GM12864 (cell line): ENCODE results near the gene TBX2.

Source experiments
- DNase-seq: peaks from one replicate; pipeline ENCODE4 v3.0.0-alpha.2; 2011; ENCODE audit warnings: low read depth
- H3K4me3 ChIP-seq: 2 replicates; pipeline ENCODE4 v1.5.1; 2011; ENCODE audit warnings: mild to moderate bottlenecking, low read depth, low read length, control low read depth
- TF ChIP-seq, protein P1 (sequence below): IDR thresholded peaks from 2 replicates; pipeline ENCODE4 v1.5.1; 2011; ENCODE audit warnings: low read depth, mild to moderate bottlenecking, moderate library complexity, low read length, control low read depth, inconsistent platforms; ENCODE audit errors: missing control alignments

Gene TBX2

DNA sequence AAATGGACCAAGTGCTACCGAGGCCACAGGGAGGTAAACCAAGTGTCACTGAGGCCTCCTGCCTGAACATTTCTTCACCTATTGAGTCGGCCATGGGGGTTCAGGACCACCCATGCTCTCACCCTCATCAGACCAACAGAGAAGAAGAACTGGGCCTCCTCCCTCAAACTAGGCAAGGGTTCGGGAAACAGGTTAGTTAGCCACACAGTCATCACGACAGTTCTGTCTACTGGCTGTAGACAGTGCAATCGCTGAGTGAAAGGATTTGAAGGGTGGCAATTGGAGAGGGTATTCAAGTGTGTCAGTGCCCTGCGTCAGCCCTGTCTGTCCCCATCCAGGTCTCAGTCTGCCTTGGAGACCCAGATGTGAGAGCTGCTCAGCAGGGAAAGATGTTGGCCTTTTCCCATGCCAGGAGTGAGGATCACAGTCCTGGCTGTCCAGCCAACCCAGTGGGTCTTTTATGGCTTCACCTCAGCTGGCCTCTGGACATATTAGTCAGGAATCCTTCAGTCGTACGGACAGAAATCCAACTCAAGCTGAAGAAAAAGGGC is 19.9 kb downstream of the TBX2 start:
- no peak for DNase-seq
- H3K4me3 ChIP-seq: no peak overlapping the region
- TF ChIP-seq, protein P1, sequence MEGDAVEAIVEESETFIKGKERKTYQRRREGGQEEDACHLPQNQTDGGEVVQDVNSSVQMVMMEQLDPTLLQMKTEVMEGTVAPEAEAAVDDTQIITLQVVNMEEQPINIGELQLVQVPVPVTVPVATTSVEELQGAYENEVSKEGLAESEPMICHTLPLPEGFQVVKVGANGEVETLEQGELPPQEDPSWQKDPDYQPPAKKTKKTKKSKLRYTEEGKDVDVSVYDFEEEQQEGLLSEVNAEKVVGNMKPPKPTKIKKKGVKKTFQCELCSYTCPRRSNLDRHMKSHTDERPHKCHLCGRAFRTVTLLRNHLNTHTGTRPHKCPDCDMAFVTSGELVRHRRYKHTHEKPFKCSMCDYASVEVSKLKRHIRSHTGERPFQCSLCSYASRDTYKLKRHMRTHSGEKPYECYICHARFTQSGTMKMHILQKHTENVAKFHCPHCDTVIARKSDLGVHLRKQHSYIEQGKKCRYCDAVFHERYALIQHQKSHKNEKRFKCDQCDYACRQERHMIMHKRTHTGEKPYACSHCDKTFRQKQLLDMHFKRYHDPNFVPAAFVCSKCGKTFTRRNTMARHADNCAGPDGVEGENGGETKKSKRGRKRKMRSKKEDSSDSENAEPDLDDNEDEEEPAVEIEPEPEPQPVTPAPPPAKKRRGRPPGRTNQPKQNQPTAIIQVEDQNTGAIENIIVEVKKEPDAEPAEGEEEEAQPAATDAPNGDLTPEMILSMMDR: no peak

DNA sequence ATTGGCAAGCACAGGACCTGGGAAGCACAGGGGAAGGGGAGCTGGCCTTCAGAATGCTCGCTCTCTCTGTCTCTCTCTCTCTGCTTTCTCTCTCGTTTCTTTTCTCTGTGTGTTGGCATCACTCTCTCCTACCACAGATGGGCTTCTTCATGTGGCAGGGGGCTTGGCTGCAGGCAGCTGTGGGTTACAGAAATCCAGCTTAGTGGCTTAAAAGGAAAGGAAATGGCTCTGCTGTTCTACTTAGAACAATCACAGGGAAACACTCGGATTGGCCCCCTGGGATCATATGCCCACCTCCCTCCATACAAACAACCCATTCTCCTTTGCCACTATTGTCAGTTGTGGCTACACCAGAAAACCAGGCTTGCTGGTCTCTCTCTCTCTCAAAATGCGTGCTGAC is 20.4 kb downstream of the TBX2 start:
- DNase-seq: no peak

DNA sequence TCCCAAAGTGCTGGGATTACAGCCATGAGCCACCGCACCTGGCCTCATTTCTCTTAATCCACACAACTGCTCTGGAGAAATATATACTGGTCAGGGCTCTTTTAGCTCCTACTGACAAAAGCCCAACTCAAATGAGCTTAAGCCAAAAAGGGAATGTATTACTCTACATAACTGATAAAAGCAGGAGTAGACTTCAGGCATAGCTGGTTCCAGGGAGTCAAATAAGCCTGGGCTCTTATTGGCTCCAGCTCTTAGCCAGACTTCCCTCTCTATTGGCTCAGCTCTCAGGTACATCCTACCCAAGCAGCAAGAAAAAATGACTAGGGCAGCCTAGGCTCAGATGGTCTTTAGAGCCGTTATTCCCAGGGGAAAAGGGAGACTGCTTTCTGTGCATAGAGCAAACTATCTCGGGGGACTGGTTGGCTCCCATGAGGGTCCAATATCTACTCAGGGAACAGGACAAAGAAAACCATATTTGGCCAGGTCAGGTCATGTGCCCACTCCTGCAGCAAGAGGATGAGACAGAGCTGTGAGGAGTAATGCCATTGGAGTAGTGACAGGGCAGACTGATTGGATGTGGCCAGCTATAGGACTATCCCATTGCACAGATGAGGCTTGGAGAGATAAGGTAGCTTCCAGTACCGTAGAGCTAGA is 21.2 kb downstream of the TBX2 start:
- no peak for DNase-seq
- TF ChIP-seq, protein P1: no peak
- no peak overlapping the region for H3K4me3 ChIP-seq

More for the DNA sequence above, 20.4 kb downstream of the TBX2 start:
- TF ChIP-seq, protein P1: no peak
- H3K4me3 ChIP-seq: no peak overlapping the region

DNA sequence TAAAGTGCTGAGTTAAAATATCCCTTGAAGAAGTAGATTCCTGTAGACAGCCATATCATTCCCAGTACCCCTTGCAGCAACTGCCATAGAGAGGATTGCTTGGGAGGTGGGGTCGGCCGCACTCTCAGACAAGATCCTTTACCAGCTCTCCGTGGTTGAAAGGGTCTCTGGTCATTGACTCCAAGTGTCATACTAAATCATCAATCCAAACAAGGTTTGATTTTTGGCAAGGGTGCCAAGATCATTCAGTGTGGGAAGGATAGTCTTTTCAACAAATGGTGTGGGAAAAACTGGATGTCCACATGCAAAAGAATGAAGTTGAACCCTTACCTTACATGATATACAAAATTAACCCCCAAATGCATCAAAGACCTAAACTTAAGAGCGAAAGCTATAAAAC is 21.8 kb downstream of the TBX2 start:
- DNase-seq: no peak
- TF ChIP-seq, protein P1: no peak
- no peak overlapping the region for H3K4me3 ChIP-seq

DNA sequence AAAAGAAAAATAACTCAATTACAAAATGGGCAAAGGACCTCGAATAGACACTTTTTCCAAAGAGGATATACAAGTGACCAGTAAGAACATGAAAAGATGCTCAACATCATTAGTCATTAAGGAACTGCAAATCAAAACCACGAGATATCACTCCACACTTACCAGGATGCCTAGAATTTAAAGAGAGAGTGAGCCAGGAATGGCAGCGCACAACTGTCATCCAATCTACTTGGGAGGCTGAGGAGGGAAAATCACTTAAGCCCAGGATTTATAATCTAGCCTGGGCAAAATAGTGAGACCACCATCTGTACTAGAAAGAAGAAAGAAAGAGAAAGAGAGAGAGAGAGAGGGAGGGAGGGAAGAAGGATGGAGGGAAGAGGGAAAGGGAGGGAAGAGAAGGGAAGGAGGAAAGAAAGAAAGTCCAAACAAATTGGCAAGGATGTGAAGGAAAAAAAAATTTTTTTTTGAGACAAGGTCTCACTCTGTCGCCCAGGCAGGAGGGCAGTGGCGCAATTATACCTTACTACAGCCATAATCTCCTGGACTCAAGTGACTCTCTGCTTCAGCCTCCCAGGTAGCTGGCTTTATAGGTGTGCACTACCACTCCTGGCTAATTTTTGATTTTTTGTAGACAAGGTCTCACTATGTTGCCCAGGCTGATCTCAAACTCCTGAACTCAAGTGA is 22.6 kb downstream of the TBX2 start:
- TF ChIP-seq, protein P1: no peak
- no peak overlapping the region for H3K4me3 ChIP-seq
- DNase-seq: no peak

DNA sequence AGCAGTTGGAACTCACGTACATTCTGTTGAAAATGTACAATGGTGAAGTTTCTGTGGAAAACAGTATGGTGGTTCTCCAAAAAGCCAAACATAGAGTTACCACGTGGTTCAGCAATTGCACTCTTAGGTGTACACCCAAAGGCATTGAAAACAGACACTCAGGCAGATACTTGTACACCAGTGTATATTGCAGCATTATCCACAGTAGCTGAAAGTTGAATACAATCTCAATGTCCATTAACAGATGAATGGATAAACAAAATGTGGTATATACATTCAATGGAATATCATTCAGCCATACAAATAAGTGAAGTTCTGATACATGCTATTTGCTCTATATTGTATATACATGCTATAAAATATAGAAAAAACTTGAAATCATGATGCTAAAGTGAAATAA is 23.2 kb downstream of the TBX2 start:
- no peak overlapping the region for H3K4me3 ChIP-seq
- TF ChIP-seq, protein P1: no peak
- no peak for DNase-seq
